ENCODE data around the gene E2F2.

E2F2 gene

DNA sequence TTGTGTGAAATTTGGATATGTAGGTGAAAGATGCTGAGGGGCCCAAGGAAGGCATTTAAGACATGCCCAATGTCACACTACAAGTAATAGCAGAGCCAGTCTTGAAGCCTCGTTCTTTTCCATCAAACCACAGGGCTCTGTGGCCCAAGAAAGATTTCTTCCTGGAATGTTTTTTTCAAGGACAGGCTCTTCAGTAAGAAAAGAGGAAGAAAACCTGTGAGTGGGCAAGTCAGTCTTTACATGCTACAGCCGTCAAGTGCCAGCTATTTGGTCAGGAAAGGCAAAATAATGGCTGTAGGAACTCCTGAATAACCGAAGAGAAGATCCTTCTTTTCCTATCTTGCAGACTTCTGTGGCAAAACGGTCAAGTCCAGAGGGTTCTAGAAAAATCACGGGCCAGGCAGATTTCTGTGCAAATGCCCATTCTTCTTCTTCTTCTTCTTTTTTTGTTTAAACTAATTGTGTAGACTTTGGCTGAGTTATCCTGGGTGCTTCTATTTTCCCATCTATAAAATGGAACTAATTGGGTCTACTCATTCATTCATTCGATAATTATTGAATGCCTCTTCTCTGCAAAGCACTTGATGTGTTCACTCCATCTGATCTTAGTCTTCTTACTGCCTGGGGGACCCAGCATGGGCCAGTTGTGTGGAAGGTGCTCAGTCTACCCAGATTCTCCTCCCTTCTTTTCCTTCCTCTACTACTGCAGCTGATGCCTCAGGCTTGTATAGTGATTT lies 30.2 kb upstream of the E2F2 start:
- H3K4me1 ChIP-seq (ENCODE audit: insufficient read depth, poor library complexity, severe bottlenecking) = peaks cover 24% of the 10 kb centered on the region
- no peaks in the 10 kb centered on the region for H3K9me3 ChIP-seq (ENCODE audit: severe bottlenecking)
- no peak overlapping the region for H3K4me3 ChIP-seq (ENCODE audit: severe bottlenecking)
- ATAC-seq (ENCODE audit: low read depth) = no peak
- peak overlapping the region; percentile 48 for H3K27ac ChIP-seq (ENCODE audit: poor library complexity, severe bottlenecking)
- no peak for TF ChIP-seq CTCF (IDR thresholded peaks at IDR 0.05; ENCODE audit: poor library complexity, severe bottlenecking)
- no peak for DNase-seq (ENCODE audit: low spot score)
- H3K27me3 ChIP-seq (ENCODE audit: insufficient read depth, poor library complexity, severe bottlenecking) = no peaks in the 10 kb centered on the region
- peaks cover 8% of the 10 kb centered on the region; the same call in 1 of the 2 replicates for H3K36me3 ChIP-seq (ENCODE audit: low read depth)

DNA sequence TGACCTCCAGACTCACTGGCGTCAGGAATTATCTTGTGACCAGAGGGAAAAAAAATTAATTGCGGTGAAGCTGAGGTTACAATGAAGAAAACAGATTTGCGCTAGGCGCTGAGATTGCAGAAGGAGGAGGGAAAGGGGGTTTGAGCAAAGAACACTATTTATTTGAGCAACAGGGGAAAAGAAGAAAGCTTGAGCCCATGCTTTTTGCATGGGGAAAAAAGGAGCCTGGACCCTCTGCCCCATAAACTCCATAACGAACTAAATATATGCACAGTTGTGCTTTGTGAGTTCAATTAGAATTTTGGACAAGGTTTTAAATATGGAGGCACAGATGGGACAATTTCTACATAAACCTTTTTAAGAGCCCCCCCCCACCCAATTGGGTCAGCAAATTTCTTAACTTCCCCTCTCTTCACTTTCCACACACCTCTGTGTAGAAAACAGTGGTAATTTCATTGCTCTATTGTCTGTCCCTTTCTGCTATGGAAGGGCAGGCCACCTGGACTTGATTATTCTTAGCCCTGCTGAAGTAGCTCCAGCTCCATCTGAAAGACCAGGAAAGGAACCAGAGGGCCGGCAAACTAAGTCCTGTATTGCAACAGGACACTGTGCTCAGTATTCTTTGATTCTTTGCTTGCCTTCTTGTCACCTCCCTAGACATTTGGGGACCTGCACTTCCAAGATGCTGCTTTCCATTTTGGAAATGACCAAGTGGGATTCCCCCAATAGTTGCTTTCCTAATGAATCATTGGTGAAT lies 29.1 kb upstream of the E2F2 start:
- no peak for TF ChIP-seq CTCF (IDR thresholded peaks at IDR 0.05; ENCODE audit: poor library complexity, severe bottlenecking)
- no peaks in the 10 kb centered on the region for H3K27me3 ChIP-seq (ENCODE audit: insufficient read depth, poor library complexity, severe bottlenecking)
- H3K36me3 ChIP-seq (ENCODE audit: low read depth) = peaks cover 8% of the 10 kb centered on the region; the same call in 1 of the 2 replicates
- peaks cover 35% of the 10 kb centered on the region for H3K4me1 ChIP-seq (ENCODE audit: insufficient read depth, poor library complexity, severe bottlenecking)
- peak overlapping the region; percentile 93 for H3K27ac ChIP-seq (ENCODE audit: poor library complexity, severe bottlenecking)
- DNase-seq (ENCODE audit: low spot score) (no peak), ATAC-seq (ENCODE audit: low read depth) (no peak)
- peak overlapping the region; percentile 77 for H3K4me3 ChIP-seq (ENCODE audit: severe bottlenecking)
- H3K9me3 ChIP-seq (ENCODE audit: severe bottlenecking) = no peaks in the 10 kb centered on the region

DNA sequence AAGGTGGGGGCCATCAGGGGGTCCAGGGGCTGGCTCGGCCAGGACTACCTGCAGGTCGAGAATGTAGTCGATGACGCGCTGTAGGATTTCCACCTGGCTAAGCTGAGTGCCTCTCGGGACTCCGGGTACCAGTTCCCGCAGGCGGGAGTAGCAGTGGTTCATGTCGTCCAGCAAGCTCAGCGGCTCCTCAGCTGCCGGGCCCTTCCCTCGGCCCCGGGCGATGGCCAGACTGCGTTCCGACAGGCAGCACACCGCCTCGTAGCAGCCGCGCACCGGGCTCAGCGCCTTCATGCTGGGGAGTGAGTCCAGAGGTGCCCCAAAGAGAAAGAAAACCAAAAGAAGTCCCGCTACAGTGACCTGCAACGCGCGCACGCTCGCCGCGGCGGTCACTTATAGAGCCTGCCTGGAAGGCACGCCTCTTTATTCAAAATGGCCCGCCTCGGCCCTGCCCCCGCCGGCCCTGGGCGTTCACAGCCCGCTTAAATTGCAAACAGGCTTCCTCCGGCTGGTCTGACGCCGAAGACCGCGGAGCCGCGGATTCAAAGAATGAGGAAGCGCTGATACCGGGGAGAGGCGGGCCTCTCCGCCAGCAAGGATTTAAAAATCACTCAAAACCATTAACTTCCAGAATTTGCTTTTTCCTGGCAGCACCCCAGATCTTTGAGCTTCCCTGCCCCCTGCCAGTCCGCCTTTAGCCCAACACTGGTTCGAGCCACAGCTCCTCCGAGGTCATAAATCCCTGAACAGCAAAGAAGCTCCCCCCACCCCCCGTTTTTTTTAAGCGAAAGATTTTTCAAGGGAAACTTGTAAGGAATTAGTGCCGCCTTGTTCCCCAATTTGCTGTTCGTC lies 28.3 kb upstream of the E2F2 start, which contains the start of gene ID3:
TSS of gene ID3 (minus strand) at position 366 of the 849 bp plus-strand sequence. CDS start at position 291, 75 bp downstream.
- Histone ChIP-seq H3K27ac (ENCODE audit: poor library complexity, severe bottlenecking) (peak within 1 kb of the TSS; percentile 93), H3K4me1 (ENCODE audit: insufficient read depth, poor library complexity, severe bottlenecking) (peaks cover 37% of the 10 kb centered on the region), H3K9me3 (ENCODE audit: severe bottlenecking) (no peaks in the 10 kb centered on the region), H3K36me3 (ENCODE audit: low read depth) (peaks cover 8% of the 10 kb centered on the region; the same call in 1 of the 2 replicates), H3K4me3 (ENCODE audit: severe bottlenecking) (peak within 1 kb of the TSS; percentile 77), H3K27me3 (ENCODE audit: insufficient read depth, poor library complexity, severe bottlenecking) (no peaks in the 10 kb centered on the region)
- TF ChIP-seq CTCF (IDR thresholded peaks at IDR 0.05; ENCODE audit: poor library complexity, severe bottlenecking) = no peak
- peak; percentile 91 for DNase-seq (ENCODE audit: low spot score)
- peak; percentile 62 for ATAC-seq (ENCODE audit: low read depth)

DNA sequence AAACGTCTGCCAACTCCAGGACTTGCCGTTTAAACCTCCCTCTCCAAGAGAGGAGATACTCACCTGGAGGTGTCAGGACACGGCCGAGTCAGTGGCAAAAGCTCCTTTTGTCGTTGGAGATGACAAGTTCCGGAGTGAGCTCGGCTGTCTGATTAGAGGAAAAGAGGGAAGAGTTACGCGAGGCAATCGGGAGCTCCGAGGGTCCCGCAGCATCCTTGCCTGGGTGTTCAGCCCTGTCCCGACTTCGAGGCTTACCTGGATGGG lies 27.8 kb upstream of the E2F2 start:
- H3K4me1 ChIP-seq (ENCODE audit: insufficient read depth, poor library complexity, severe bottlenecking) = peaks cover 40% of the 10 kb centered on the region
- ATAC-seq (ENCODE audit: low read depth) = no peak
- peak overlapping the region; percentile 93 for H3K27ac ChIP-seq (ENCODE audit: poor library complexity, severe bottlenecking)

More for the DNA sequence above, 27.8 kb upstream of the E2F2 start:
- no peaks in the 10 kb centered on the region for H3K9me3 ChIP-seq (ENCODE audit: severe bottlenecking)
- no peak for TF ChIP-seq CTCF (IDR thresholded peaks at IDR 0.05; ENCODE audit: poor library complexity, severe bottlenecking)
- H3K36me3 ChIP-seq (ENCODE audit: low read depth) = peaks cover 8% of the 10 kb centered on the region; the same call in 1 of the 2 replicates
- H3K4me3 ChIP-seq (ENCODE audit: severe bottlenecking) = peak overlapping the region; percentile 77
- H3K27me3 ChIP-seq (ENCODE audit: insufficient read depth, poor library complexity, severe bottlenecking) = no peaks in the 10 kb centered on the region
- DNase-seq (ENCODE audit: low spot score) = no peak
